ENCODE measurements around the gene LRIT3.

- TF ChIP-seq CTCF (conservative IDR thresholded peaks at IDR 0.05) (no peak), ZFX (IDR thresholded peaks at IDR 0.05) (no peak)
These were observed 25.2 kb downstream of the LRIT3 start for GRCh38 chr4:109872950-109873656.
